ENCODE measurements around the gene ATF7.

ATF7 gene

DNA sequence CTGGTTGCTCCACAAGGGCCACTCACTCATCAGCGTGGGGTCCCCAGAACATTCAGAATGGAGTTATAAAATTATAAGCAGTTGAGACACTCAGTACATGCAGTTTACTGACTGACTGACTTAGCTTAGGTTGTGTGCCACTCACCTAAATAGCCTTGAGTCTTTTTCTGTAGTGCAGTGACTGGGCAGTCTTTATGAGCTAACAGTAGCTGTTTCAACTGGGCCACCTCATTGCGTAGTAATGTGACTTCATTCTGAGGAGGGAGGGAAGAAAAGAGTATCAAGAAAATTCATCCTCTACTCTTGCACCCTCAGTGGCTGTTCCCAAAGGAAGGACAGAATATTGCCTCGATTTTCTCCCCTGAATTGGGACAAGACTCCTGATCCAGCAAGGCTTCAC is 103.1 kb downstream of the ATF7 start:
- no peak for DNase-seq (ENCODE audit: low spot score)

GRCh38 chr12:53518381-53518780 is 107.8 kb downstream of the ATF7 start:
- no peak for DNase-seq (ENCODE audit: low spot score)

GRCh38 chr12:53516758-53517455 is 109.3 kb downstream of the ATF7 start:
- no peak for DNase-seq (ENCODE audit: low spot score)

DNA sequence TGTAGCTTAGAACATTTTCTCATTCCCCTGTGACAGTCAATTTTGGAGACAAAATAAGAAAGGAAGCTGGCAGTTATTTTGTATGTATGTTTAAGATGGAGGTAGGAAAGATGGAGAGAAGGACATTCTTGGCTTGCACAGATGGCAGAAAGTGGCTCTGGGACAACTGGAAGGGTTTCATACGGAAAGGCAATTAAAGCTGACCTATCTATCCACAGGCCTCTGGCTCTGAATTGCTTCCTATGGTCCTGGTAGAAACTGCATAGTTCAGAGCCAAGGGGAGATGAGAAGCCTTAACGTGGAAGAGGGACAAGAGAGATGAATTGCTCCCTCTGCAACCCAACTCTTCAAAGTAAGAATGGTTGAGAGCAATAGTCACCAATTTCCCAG is 110.9 kb downstream of the ATF7 start:
- no peak for DNase-seq (ENCODE audit: low spot score)

- no peak for DNase-seq (ENCODE audit: low spot score)
Measured at GRCh38 chr12:53514628-53515290, 111.4 kb downstream of the ATF7 start.

DNA sequence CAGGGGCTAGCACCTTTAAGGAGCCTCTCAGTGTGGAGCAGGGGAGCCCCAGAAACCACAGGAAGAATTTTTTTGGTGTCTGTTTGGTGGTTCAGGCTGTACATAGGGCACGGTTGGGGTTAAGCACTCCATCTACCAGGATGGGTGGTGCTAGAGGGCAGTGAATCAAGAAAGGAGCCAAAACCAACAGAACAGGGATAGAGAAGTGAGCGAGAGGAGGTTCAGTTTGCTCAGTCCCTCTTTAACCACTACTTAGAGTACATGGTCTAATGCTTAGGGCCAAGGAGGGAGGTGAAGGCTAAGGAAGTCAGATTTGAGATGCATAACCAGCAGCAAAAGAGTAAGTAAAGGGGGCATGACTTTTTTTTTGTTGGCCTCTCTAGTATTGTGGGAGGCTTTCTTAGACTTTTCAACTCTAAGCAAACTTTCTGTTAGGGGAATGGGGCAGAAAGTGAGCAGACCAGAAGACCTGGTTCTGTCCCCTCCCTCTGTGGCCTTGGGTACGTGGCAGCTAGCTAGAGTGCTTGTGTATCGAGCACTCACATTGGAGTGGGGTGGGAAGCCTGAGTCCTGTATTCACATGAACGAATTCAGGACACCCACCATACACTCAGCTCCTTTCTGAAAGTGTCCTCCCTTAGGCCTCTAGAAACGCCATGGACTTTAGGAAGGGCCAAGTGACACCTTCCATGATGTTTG is 112.3 kb downstream of the ATF7 start:
- no peak for DNase-seq (ENCODE audit: low spot score)

- no peak for DNase-seq (ENCODE audit: low spot score)
Measured at GRCh38 chr12:53510181-53510812, 115.9 kb downstream of the ATF7 start.

DNA sequence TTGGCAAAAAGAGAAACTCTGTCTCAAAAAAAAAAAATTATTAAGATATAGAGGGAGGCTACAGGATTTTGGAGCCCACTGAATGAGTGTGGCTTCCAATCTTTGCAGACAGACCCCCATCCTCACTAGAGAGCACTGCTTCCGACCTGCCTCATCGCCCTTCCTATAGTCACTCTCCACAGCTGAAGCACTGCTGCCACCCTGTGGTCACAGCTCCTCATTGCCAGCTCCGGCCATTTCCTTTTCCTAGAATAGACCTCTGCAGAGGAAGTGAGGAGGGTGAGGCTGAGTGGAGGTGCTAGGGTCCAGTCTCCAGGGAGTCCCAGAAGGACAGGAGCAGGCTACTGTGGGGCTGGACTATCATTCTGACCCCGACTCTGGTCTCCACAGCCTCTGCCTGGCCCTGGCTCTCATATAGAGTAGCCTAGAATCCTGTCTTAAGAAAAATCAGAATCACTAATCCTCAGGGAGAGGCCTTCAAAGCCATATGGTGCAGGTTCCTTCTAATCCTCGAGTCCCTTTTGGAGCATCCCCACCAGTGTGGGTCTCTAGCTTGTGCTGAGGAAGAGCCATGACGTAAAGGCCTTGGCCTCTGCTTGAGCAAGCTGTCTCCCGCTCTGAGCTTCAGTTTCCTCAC is 117.5 kb downstream of the ATF7 start:
- peak; percentile 76 for DNase-seq (ENCODE audit: low spot score)

GRCh38 chr12:53507603-53507885 is 118.6 kb downstream of the ATF7 start:
- no peak for DNase-seq (ENCODE audit: low spot score)

- no peak for DNase-seq (ENCODE audit: low spot score)
Measured at GRCh38 chr12:53506881-53507602, 119.1 kb downstream of the ATF7 start, which contains the start of gene NPFF. Gene NPFF (minus strand): TSS chr12:53507484. CDS start chr12:53507474, 10 bp downstream.

- no peak for DNase-seq (ENCODE audit: low spot score)
Measured at GRCh38 chr12:53506450-53506785, 119.8 kb downstream of the ATF7 start.

DNA sequence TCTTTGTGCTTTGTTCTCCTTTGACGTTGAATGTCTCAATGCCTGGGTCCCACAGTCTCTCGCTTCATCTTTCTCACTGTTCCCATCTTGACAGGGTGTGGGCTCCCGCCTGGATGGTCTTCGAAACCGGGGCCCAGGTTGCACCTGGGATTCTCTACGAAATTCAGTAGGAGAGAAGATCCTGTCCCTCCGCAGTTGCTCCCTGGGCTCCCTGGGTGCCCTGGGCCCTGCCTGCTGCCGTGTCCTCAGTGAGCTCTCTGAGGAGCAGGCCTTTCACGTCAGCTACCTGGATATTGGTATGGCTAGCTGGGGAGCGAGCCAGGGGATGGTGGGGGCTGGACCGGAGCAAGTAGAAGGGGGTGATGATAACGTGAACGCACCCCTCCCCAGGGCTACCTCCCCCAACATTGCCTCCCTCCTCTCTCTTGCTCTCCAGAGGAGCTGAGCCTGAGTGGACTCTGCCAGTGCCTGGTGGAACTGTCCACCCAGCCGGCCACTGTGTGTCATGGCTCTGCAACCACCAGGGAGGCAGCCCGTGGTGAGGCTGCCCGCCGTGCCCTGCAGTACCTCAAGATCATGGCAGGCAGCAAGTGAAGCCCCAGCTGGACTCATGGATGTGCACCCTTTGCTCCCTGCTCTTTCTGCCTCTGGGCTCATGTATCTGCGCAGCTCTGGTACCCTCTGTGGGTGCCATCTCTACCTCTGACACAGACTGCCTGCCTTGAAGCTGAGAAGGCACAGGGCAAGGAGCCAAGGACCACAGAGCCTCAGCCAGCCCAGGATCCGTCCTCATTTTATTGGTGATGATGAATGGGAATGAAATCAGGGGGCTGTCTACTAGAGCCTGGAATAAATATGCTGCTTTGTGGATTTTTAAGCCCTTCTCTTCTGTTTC is 120.4 kb downstream of the ATF7 start:
- DNase-seq (ENCODE audit: low spot score): no peak

GRCh38 chr12:53505086-53505485 is 121.1 kb downstream of the ATF7 start:
- DNase-seq (ENCODE audit: low spot score): no peak

- no peak for DNase-seq (ENCODE audit: low spot score)
Measured at GRCh38 chr12:53504004-53504920, 121.9 kb downstream of the ATF7 start.

DNA sequence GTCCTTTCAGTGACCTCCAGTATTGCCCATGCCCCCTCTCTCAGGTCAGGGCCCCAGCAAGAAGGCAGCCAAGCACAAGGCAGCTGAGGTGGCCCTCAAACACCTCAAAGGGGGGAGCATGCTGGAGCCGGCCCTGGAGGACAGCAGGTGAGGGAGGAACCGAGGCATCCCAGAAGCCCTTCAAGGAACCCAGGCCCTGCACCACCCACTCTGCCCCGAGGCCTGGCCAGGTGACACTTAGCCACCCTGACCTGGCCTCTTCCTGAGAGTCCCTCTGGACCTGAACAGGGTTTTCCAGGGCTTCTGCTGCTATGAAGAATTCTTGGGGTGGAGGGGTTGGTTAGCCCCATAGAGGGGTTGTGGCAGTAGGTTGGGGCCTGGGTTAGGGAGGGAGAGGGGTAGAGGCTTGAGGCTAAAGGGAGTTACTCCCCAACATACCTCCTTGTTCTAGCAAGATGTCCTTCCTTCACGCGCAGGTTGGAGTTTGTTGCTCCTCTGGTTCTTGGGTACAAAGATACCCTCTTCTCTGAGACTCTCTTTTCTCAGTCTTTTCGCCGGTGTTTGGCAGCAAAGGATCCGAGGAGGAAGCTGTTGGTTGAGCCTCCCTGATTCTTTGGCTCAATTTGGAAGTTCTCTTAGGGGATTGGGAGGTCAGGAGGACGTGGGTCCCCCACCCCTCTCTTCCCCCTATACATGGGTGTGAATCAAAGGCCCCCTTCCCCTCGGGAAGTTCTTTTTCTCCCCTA is 123.0 kb downstream of the ATF7 start:
- no peak for DNase-seq (ENCODE audit: low spot score)

DNA sequence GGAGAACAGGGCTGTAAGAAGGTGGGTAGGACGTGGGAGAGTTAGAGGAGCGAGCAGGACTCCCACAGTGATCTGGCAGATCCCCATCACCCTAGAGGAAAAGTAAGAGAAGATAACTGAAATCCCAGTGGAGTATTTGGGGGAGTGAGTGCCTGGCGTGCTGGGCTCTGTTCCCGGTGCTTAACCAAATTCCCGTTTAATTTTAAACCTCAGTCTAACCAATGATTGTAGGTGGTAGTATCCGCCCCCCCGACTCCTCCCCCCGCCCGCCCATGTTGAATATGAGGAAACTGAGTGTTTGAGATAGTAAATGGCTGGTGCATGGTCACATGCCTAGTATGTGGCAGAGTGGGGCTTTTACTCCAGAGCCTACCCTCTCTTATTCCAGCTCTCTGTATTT is 123.9 kb downstream of the ATF7 start:
- no peak for DNase-seq (ENCODE audit: low spot score)

GRCh38 chr12:53501615-53502181 is 124.5 kb downstream of the ATF7 start:
- no peak for DNase-seq (ENCODE audit: low spot score)

DNA sequence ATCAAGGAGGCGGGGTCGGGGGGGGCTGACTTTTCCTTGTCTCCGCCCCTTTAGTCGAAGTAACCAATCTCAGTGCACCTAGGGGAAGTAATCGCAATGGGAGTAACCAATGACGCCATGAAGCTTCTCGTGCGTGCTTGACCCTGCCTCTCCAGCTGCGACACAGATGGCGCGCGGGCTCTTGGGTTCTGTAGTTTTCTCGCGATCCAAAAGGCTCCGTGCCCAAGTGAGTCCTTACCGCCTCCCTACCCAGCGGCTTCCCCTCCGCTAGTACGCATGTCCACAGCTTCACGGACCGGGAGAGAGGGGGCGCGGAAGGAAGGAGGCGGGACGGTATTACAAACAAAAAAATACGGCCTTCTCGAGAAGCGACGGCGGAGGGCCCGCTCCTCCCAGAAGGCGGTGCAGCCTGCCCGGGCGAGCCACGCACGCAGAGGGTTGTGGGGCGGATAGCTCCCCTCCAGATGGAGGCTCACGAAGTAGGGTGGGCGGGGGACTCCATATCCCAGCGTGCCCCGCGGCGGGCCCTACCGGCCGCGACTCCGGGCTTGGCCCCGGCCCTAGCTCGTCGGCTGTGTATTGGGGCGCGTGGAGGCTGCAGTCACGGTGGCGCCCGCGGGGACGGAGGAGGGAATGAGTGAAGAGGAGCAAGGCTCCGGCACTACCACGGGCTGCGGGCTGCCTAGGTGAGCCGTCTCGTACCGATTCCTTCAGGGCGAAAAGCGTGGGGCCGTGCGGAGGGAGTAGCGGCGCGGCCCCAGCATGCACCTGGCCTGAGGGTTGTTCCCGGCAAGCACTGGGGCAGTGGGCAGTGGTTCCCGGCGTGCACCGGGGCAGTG is 125.2 kb downstream of the ATF7 start, which contains the start of gene TARBP2:
TSS of gene TARBP2 (plus strand) at position 508 of the 839 bp plus-strand sequence. CDS start at position 634, 126 bp downstream.
- DNase-seq (ENCODE audit: low spot score): peak; percentile 99
